Hepatocyte (in vitro differentiated cells): ENCODE measurements around the gene METTL25.

Experiments used
- EZH2 ChIP-seq: fragments of 200-600 bp; sonication (generic); IDR thresholded peaks from 2 replicates; pipeline ENCODE4 v1.6.1; 2016; ENCODE audit warnings: antibody characterized with exemption, mild to moderate bottlenecking, borderline replicate concordance
- EZH2phosphoT487 ChIP-seq: fragments of 200-600 bp; sonication (generic); IDR thresholded peaks from one replicate; pipeline ENCODE4 v1.6.1; 2018; ENCODE audit warnings: antibody characterized with exemption, mild to moderate bottlenecking, low read depth, moderate library complexity; ENCODE audit not compliant: unreplicated experiment, severe bottlenecking
- TF ChIP-seq, protein P1 (sequence below): fragments of 200-600 bp; sonication (generic); IDR thresholded peaks from 2 replicates; pipeline ENCODE4 v1.5.1; 2016; ENCODE audit warnings: antibody characterized with exemption, mild to moderate bottlenecking; ENCODE audit not compliant: poor library complexity

DNA sequence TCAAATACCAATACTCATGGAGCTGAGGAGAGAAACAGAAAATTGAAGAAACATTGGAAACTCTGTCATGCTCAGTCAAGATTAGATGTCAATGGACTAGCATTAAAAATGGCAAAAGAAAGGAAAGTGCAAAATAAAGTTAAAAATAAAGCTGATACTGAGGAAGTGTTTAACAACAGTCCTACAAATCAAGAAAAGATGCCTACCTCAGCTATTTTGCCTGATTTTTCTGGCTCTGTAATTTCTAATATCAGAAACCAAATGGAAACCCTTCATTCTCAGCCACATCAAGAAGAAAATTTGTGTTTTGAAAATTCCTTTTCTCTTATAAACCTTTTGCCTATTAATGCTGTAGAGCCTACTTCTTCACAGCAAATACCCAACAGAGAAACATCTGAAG is 40.5 kb downstream of the METTL25 start:
- TF ChIP-seq, protein P1, sequence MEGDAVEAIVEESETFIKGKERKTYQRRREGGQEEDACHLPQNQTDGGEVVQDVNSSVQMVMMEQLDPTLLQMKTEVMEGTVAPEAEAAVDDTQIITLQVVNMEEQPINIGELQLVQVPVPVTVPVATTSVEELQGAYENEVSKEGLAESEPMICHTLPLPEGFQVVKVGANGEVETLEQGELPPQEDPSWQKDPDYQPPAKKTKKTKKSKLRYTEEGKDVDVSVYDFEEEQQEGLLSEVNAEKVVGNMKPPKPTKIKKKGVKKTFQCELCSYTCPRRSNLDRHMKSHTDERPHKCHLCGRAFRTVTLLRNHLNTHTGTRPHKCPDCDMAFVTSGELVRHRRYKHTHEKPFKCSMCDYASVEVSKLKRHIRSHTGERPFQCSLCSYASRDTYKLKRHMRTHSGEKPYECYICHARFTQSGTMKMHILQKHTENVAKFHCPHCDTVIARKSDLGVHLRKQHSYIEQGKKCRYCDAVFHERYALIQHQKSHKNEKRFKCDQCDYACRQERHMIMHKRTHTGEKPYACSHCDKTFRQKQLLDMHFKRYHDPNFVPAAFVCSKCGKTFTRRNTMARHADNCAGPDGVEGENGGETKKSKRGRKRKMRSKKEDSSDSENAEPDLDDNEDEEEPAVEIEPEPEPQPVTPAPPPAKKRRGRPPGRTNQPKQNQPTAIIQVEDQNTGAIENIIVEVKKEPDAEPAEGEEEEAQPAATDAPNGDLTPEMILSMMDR: no peak
- TF ChIP-seq EZH2: no peak
- no peak for TF ChIP-seq EZH2phosphoT487
